ENCODE results near the gene HIC1. TPM values are rescaled to one million over a fixed set of nuclear protein-coding genes. Genes with fewer than 3 reads are reported as not detected.

The HIC1 gene
- polyA plus RNA-seq, 1 of the 3 experiments (the other 2 are of a cell fraction) = 6.4 TPM

DNA sequence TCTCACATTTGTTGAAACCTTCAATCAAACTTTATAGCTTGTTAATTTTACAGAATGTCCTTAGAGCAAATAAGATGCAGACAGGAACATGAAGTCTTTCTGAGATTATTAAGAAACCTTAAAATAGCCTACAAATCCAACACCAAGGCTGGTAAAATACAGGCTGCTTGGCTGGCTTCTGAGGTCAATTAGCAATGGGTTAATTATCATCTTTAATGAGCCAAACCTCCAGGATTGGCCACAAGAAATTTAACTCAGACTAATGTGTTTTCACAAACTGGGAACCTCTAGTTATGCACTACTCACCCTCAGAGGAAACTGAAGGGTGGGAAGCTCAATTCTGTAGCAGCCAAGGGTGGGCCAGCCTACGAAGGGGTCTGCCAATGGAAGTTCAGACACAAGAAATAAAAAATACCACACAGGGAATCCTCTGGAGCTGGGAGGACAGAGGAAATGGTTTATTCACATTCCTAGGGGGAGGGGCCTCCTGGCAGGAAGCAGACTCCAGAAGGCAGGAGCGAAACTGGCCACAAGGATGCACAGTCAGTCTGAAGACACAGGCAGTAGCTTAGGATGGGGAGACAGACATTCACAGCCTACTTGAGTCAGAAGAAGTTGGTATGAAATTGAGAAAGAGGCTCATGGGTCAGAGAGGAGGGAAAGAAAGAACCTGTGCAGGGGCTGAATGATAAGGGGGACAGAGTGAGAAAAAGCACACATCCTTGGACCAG is 36.1 kb downstream of the HIC1 start:
- CTCF ChIA-PET = interaction anchor here (0.5 to 3.0 kb wide), 10 partner anchors 12 to 161 kb away, joined by 3 to 20 read pairs (median 4); partner anchors contain the start of gene HIC1
- H3K9ac ChIP-seq = peak overlapping the region; percentile 47; the same call in 1 of the 2 replicates
- no peak overlapping the region for H3K4me3 ChIP-seq (ENCODE audit: low read depth in 2 of 2, low read length in 1 of 2)
- 0 out of 2 replicates have a peak overlapping the region, but pooled peaks have one; percentile 16 for H2AFZ ChIP-seq (ENCODE audit: low read depth)
- peaks cover 6% of the 10 kb centered on the region; the same call in 1 of the 2 replicates for H3K79me2 ChIP-seq (ENCODE audit: insufficient read depth)
- no peaks in the 10 kb centered on the region for H3K9me3 ChIP-seq
- peaks cover 16% of the 10 kb centered on the region for H3F3A ChIP-seq (replicated peaks; ENCODE audit: insufficient read depth)
- peaks cover 24 to 54% of the 10 kb centered on the region in 2 experiments; a peak in 3 of 4 replicates for H3K4me1 ChIP-seq (ENCODE audit: control insufficient read depth in 1 of 2, insufficient read depth in 2 of 2, low read depth in 1 of 2, low read length in 1 of 2)
- no peaks in the 10 kb centered on the region for H3K9me2 ChIP-seq
- peak overlapping the region; percentile 72 for H3K4me2 ChIP-seq
- WGBS (ENCODE audit: low lambda C conversion rate) = 25% methylated on average over 2 of the region's 2 CpGs
- no peaks in the 10 kb centered on the region for H3K27me3 ChIP-seq (ENCODE audit: insufficient read depth)
- POLR2A ChIA-PET = no interaction called here
- H3K27ac ChIP-seq (ENCODE audit: low read depth in 2 of 2, low read length in 1 of 2) = peak overlapping the region; percentile 56 to 78
- H4K20me1 ChIP-seq (ENCODE audit: insufficient read depth) = no peaks in the 10 kb centered on the region
- H3K36me3 ChIP-seq (replicated peaks in 1 of 2; ENCODE audit: control insufficient read depth in 1 of 2, insufficient read depth in 2 of 2, low read length in 1 of 2) = no peaks in the 10 kb centered on the region
- peak; percentile 36 for DNase-seq
- TF ChIP-seq FOXJ3 (CRISPR knock-in tag; IDR thresholded peaks at IDR 0.05) (no peak), EZH2phosphoT487 (IDR thresholded peaks at IDR 0.05; ENCODE audit: borderline replicate concordance, low read depth) (no peak), GABPA (IDR thresholded peaks at IDR 0.05; ENCODE audit: low read depth) (no peak; the same call in 1 of the 2 replicates), SIN3A (IDR thresholded peaks at IDR 0.05; ENCODE audit: borderline replicate concordance, low read depth, low read length) (0 out of 2 replicates have a peak, but pooled peaks have one; percentile 28), CHD2 (IDR thresholded peaks at IDR 0.05; ENCODE audit: low read length, partially characterized antibody) (no peak), EP300 (IDR thresholded peaks at IDR 0.05; ENCODE audit: borderline replicate concordance in 1 of 2, low read depth in 1 of 2, low read length in 1 of 2) (no peak), NRF1 (IDR thresholded peaks at IDR 0.05; ENCODE audit: low read depth, low read length) (no peak), FOSL2 (IDR thresholded peaks at IDR 0.05; ENCODE audit: borderline replicate concordance, low read depth) (no peak), ELF1 (IDR thresholded peaks at IDR 0.05) (no peak), TCF12 (IDR thresholded peaks at IDR 0.05) (peak; percentile 59; the same call in 1 of the 2 replicates), TAF1 (IDR thresholded peaks at IDR 0.05; ENCODE audit: borderline replicate concordance, low read depth, low read length) (0 out of 2 replicates have a peak, but pooled peaks have one; percentile 17), TEAD4 (IDR thresholded peaks at IDR 0.05; ENCODE audit: borderline replicate concordance, insufficient read depth) (no peak), RXRA (IDR thresholded peaks at IDR 0.05; ENCODE audit: borderline replicate concordance, low read depth) (no peak), YY1 (IDR thresholded peaks at IDR 0.05; ENCODE audit: low read depth) (no peak), SMC3 (IDR thresholded peaks at IDR 0.05; ENCODE audit: low read depth, low read length) (no peak), RCOR1 (IDR thresholded peaks at IDR 0.05; ENCODE audit: low read length) (no peak), RFX5 (IDR thresholded peaks at IDR 0.05; ENCODE audit: low read length) (no peak), POLR2AphosphoS5 (IDR thresholded peaks at IDR 0.05; ENCODE audit: low read depth, low read length) (no peak; the same call in 1 of the 2 replicates), MXI1 (IDR thresholded peaks at IDR 0.05; ENCODE audit: low read depth, low read length) (no peak), MEF2A (IDR thresholded peaks at IDR 0.05; ENCODE audit: borderline replicate concordance, low read depth) (no peak)
- TF ChIP-seq, protein P1, sequence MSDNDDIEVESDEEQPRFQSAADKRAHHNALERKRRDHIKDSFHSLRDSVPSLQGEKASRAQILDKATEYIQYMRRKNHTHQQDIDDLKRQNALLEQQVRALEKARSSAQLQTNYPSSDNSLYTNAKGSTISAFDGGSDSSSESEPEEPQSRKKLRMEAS (IDR thresholded peaks at IDR 0.05; ENCODE audit: low read depth) = 0 out of 2 replicates have a peak, but pooled peaks have one; percentile 25
- TF ChIP-seq, protein P2, sequence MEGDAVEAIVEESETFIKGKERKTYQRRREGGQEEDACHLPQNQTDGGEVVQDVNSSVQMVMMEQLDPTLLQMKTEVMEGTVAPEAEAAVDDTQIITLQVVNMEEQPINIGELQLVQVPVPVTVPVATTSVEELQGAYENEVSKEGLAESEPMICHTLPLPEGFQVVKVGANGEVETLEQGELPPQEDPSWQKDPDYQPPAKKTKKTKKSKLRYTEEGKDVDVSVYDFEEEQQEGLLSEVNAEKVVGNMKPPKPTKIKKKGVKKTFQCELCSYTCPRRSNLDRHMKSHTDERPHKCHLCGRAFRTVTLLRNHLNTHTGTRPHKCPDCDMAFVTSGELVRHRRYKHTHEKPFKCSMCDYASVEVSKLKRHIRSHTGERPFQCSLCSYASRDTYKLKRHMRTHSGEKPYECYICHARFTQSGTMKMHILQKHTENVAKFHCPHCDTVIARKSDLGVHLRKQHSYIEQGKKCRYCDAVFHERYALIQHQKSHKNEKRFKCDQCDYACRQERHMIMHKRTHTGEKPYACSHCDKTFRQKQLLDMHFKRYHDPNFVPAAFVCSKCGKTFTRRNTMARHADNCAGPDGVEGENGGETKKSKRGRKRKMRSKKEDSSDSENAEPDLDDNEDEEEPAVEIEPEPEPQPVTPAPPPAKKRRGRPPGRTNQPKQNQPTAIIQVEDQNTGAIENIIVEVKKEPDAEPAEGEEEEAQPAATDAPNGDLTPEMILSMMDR (IDR thresholded peaks at IDR 0.05) = peak; percentile 46
- TF ChIP-seq, protein P3, sequence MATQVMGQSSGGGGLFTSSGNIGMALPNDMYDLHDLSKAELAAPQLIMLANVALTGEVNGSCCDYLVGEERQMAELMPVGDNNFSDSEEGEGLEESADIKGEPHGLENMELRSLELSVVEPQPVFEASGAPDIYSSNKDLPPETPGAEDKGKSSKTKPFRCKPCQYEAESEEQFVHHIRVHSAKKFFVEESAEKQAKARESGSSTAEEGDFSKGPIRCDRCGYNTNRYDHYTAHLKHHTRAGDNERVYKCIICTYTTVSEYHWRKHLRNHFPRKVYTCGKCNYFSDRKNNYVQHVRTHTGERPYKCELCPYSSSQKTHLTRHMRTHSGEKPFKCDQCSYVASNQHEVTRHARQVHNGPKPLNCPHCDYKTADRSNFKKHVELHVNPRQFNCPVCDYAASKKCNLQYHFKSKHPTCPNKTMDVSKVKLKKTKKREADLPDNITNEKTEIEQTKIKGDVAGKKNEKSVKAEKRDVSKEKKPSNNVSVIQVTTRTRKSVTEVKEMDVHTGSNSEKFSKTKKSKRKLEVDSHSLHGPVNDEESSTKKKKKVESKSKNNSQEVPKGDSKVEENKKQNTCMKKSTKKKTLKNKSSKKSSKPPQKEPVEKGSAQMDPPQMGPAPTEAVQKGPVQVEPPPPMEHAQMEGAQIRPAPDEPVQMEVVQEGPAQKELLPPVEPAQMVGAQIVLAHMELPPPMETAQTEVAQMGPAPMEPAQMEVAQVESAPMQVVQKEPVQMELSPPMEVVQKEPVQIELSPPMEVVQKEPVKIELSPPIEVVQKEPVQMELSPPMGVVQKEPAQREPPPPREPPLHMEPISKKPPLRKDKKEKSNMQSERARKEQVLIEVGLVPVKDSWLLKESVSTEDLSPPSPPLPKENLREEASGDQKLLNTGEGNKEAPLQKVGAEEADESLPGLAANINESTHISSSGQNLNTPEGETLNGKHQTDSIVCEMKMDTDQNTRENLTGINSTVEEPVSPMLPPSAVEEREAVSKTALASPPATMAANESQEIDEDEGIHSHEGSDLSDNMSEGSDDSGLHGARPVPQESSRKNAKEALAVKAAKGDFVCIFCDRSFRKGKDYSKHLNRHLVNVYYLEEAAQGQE (IDR thresholded peaks at IDR 0.05; ENCODE audit: low read depth, low read length) = no peak
- TF ChIP-seq, protein P4, sequence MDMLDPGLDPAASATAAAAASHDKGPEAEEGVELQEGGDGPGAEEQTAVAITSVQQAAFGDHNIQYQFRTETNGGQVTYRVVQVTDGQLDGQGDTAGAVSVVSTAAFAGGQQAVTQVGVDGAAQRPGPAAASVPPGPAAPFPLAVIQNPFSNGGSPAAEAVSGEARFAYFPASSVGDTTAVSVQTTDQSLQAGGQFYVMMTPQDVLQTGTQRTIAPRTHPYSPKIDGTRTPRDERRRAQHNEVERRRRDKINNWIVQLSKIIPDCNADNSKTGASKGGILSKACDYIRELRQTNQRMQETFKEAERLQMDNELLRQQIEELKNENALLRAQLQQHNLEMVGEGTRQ (IDR thresholded peaks at IDR 0.05; ENCODE audit: borderline replicate concordance, low read depth, low read length) = no peak
- TF ChIP-seq, protein P5, sequence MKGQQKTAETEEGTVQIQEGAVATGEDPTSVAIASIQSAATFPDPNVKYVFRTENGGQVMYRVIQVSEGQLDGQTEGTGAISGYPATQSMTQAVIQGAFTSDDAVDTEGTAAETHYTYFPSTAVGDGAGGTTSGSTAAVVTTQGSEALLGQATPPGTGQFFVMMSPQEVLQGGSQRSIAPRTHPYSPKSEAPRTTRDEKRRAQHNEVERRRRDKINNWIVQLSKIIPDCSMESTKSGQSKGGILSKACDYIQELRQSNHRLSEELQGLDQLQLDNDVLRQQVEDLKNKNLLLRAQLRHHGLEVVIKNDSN (IDR thresholded peaks at IDR 0.05; ENCODE audit: borderline replicate concordance, low read depth) = no peak

All from SK-N-SH (cell line).